IMR-90 (cell line): ENCODE results near the gene EPN1. TPM values are rescaled to one million over a fixed set of nuclear protein-coding genes. Genes with fewer than 3 reads are reported as not detected.

Experiments
- ATAC-seq: fragments of 200-7000 bp; cut with Tn5 transposase; 2 replicates; pipeline ENCODE4 v1.9.1; 2020; ENCODE audit warnings: low read depth, mild to moderate bottlenecking, moderate library complexity
- BruUV-seq: library from RNA; stranded (reverse); fragments of 400-500 nt; replicated peaks from 2 replicates; lab custom pipeline; 2021; lab: Mats Ljungman, UMichigan
- CTCF ChIA-PET: fragments of 300-600 bp; formaldehyde crosslinking; extraction: SDS; loops from one replicate; lab custom pipeline; 2021; ENCODE audit warnings: antibody characterized with exemption; lab: Yijun Ruan, JAX
- POLR2A ChIA-PET: fragments of 300-600 bp; sonication (Branson Sonifier 250); formaldehyde crosslinking; loops from one replicate; lab custom pipeline; 2022; ENCODE audit warnings: antibody characterized with exemption; ENCODE audit not compliant: unreplicated experiment; lab: Charles Lee
- DNase-seq: peaks from one replicate; pipeline ENCODE4 v3.0.0; 2013
- H2AFZ ChIP-seq: replicated peaks from 2 replicates; pipeline ENCODE3; 2013; ENCODE audit warnings: low read length, mild to moderate bottlenecking; ENCODE audit not compliant: poor library complexity
- H2AK5ac ChIP-seq: 2 replicates; pipeline ENCODE4 v1.6.1; 2013; ENCODE audit warnings: low read depth, low read length, inconsistent platforms
- H2AK9ac ChIP-seq: replicated peaks from 2 replicates; pipeline ENCODE3; 2013; ENCODE audit warnings: mild to moderate bottlenecking, low read depth, low read length, moderate library complexity; ENCODE audit not compliant: poor library complexity
- H2BK120ac ChIP-seq: 2 replicates; pipeline ENCODE4 v1.6.1; 2013; ENCODE audit warnings: low read depth, low read length, inconsistent platforms
- H2BK15ac ChIP-seq: 3 replicates; pipeline ENCODE4 v1.6.1; 2013; ENCODE audit warnings: low read depth, low read length, inconsistent platforms
- H2BK20ac ChIP-seq: 2 replicates; pipeline ENCODE4 v1.6.1; 2013; ENCODE audit warnings: low read depth, mild to moderate bottlenecking, inconsistent platforms, low read length, moderate library complexity
- H2BK5ac ChIP-seq: 2 replicates; pipeline ENCODE4 v1.6.1; 2013; ENCODE audit warnings: mild to moderate bottlenecking, low read depth, low read length, inconsistent platforms; ENCODE audit not compliant: poor library complexity, severe bottlenecking
- H3K14ac ChIP-seq: replicated peaks from 2 replicates; pipeline ENCODE4 v1.6.1; 2013; ENCODE audit warnings: low read depth, low read length, inconsistent platforms
- H3K18ac ChIP-seq: 2 replicates; pipeline ENCODE4 v1.6.1; 2013; ENCODE audit warnings: low read depth, low read length, control low read depth
- H3K23ac ChIP-seq: 2 replicates; pipeline ENCODE4 v1.6.1; 2013; ENCODE audit warnings: low read depth, low read length, inconsistent platforms
- H3K27ac ChIP-seq: 2 replicates; pipeline ENCODE4 v1.5.1; 2013; ENCODE audit warnings: mild to moderate bottlenecking, control low read depth, low read length; ENCODE audit not compliant: insufficient read depth
- H3K27me3 ChIP-seq: 2 replicates; pipeline ENCODE4 v1.6.1; 2013; ENCODE audit warnings: low read length; ENCODE audit not compliant: control insufficient read depth, insufficient read depth
- H3K36me3 ChIP-seq: 2 replicates; pipeline ENCODE4 v1.6.1; 2013; ENCODE audit warnings: low read length, mixed read lengths; ENCODE audit not compliant: control insufficient read depth, insufficient read depth
- H3K4ac ChIP-seq: 2 replicates; pipeline ENCODE4 v1.6.1; 2013; ENCODE audit warnings: low read depth, low read length, inconsistent platforms
- H3K4me1 ChIP-seq: 2 replicates; pipeline ENCODE4 v1.6.1; 2013; ENCODE audit warnings: low read length, mixed read lengths; ENCODE audit not compliant: control insufficient read depth, insufficient read depth
- H3K4me2 ChIP-seq: 2 replicates; pipeline ENCODE4 v1.6.1; 2013; ENCODE audit warnings: low read depth, mild to moderate bottlenecking, control low read depth, low read length, moderate library complexity
- H3K4me3 ChIP-seq: 2 replicates; pipeline ENCODE4 v1.5.1; 2013; ENCODE audit warnings: low read depth, mild to moderate bottlenecking, control low read depth, low read length, moderate library complexity; ENCODE audit not compliant: insufficient read depth
- H3K56ac ChIP-seq: 2 replicates; pipeline ENCODE4 v1.6.1; 2013; ENCODE audit warnings: low read length, inconsistent platforms; ENCODE audit not compliant: insufficient read depth; ENCODE audit errors: extremely low read depth
- H3K79me1 ChIP-seq, 2 experiments: 2 replicates each; pipeline ENCODE4 v1.6.1; 2013; ENCODE audit warnings: low read length in 2 of 2, inconsistent platforms in 1 of 2, low read depth in 1 of 2
- H3K9ac ChIP-seq: 2 replicates; pipeline ENCODE4 v1.6.1; 2013; ENCODE audit warnings: low read depth, low read length, control low read depth
- H3K9me1 ChIP-seq: 2 replicates; pipeline ENCODE4 v1.6.1; 2013; ENCODE audit warnings: low read length, inconsistent platforms; ENCODE audit not compliant: insufficient read depth
- H3K9me3 ChIP-seq: 2 replicates; pipeline ENCODE4 v1.6.1; 2013; ENCODE audit warnings: low read length; ENCODE audit not compliant: control insufficient read depth, insufficient read depth
- H4K20me1 ChIP-seq: 2 replicates; pipeline ENCODE4 v1.6.1; 2013; ENCODE audit warnings: low read length, inconsistent platforms; ENCODE audit not compliant: insufficient read depth
- H4K5ac ChIP-seq: 2 replicates; pipeline ENCODE4 v1.6.1; 2013; ENCODE audit warnings: mild to moderate bottlenecking, low read depth, low read length, control low read depth
- H4K8ac ChIP-seq, 2 experiments: 2 replicates each; pipeline ENCODE4 v1.6.1; 2013; ENCODE audit warnings: low read depth in 2 of 2, low read length in 2 of 2, control low read depth in 1 of 2, inconsistent platforms in 1 of 2
- H4K91ac ChIP-seq: 2 replicates; pipeline ENCODE4 v1.6.1; 2013; ENCODE audit warnings: low read depth, low read length, inconsistent platforms; ENCODE audit not compliant: insufficient read depth
- POLR2A ChIP-seq: IDR thresholded peaks from 2 replicates; pipeline ENCODE4 v1.6.1; 2012; ENCODE audit warnings: mild to moderate bottlenecking, low read depth, low read length
- RAD21 ChIP-seq: IDR thresholded peaks from 2 replicates; pipeline ENCODE4 v1.6.1; 2012; ENCODE audit warnings: low read length, improper control_type of control experiment
- RFX5 ChIP-seq: IDR thresholded peaks from 2 replicates; pipeline ENCODE4 v1.8.0; 2012; ENCODE audit warnings: low read depth, mild to moderate bottlenecking, low read length, moderate library complexity
- WGBS, 2 experiments: methylation state at CpG; one replicate each; pipeline versions ENCODE4 v1.1.5 to v1.1.7; 2013; ENCODE audit warnings: missing lambda C conversion rate in 2 of 2; ENCODE audit not compliant: insufficient read length in 1 of 2; ENCODE audit errors: extremely low coverage in 2 of 2; 5-methylcytosine and 5-hydroxymethylcytosine counted together
- dilution Hi-C: fragments of 300-500 bp; cut with HindIII; formaldehyde crosslinking; loops from one replicate; pipeline ENCODE4 v1.14.3; 2018; ENCODE audit warnings: low sequenced_read_pairs; ENCODE audit not compliant: unreplicated experiment
- in situ Hi-C: fragments of 300-500 bp; cut with MboI; formaldehyde crosslinking; loops from 3 replicates; pipeline ENCODE4 v1.14.3; 2019; ENCODE audit warnings: low sequenced_read_pairs, inconsistent platforms, mixed read lengths
- intact Hi-C: fragments of 100-400 bp; cut with micrococcal nuclease; formaldehyde crosslinking; loops from 2 replicates; pipeline ENCODE4 v1.10.0; 2022
- polyA plus RNA-seq, 3 experiments: library from polyadenylated mRNA; depleted of rRNA; stranded (reverse); fragments of >200 nt; gene quantifications; 2 replicates each; pipeline ENCODE4 v1.2.3, GENCODE V29; 2012; ENCODE audit warnings: low replicate concordance in 1 of 3
- total RNA-seq: library from RNA; depleted of rRNA; stranded (reverse); fragments of >200 nt; gene quantifications from 2 replicates; pipeline ENCODE4 v1.2.3, GENCODE V29; 2012
- TF ChIP-seq, protein P1 (sequence below): fragments of 150-350 bp; IDR thresholded peaks from 2 replicates; pipeline ENCODE4 v1.6.1; 2016; ENCODE audit warnings: low read depth, mild to moderate bottlenecking, low read length, moderate library complexity, borderline replicate concordance

EPN1 gene
- total and polyA plus RNA-seq, 2 of the 4 experiments (the other 2 are of a cell fraction), result 19.0 to 122 TPM

DNA sequence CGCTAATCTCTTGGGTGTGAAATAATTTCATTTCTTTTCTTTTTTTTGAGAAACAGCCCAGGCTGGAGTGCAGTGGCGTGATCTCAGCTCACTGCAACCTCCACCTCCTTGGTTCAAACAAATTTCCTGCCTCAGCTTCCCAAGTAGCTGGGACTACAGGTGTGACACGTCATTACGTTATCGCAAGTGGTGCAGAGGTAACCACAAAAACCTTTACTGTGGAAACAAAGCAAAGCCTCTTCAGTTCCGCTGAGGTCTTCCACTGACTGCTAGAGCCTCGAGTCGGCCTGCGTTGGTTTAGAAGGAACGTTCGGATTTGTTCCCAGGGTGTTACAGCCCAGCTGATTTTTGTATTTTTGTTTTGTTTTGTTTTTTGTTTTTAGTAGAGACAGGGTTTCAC lies 48.7 kb upstream of the EPN1 start:
- Histone ChIP-seq H3K36me3 (peaks cover 6% of the 10 kb centered on the region; the same call in 1 of the 2 replicates), H3K4ac (no peak overlapping the region), H3K14ac (no peak overlapping the region), H3K27ac (no peak overlapping the region), H3K27me3 (no peaks in the 10 kb centered on the region), H3K18ac (no peak overlapping the region), H3K9me3 (no peaks in the 10 kb centered on the region), H3K23ac (no peak overlapping the region), H3K9me1 (no peaks in the 10 kb centered on the region), H2AK9ac (no peak overlapping the region), H2BK5ac (no peak overlapping the region), H3K4me2 (no peak overlapping the region), H3K56ac (no peak overlapping the region), H3K9ac (no peak overlapping the region), H4K20me1 (no peaks in the 10 kb centered on the region; the same call in 1 of the 2 replicates), H2BK120ac (no peak overlapping the region), H2AK5ac (no peak overlapping the region), H4K91ac (no peak overlapping the region), H2AFZ (no peak overlapping the region), H4K8ac (no peak overlapping the region), H4K5ac (no peak overlapping the region), H2BK20ac (no peak overlapping the region), H2BK15ac (no peak overlapping the region), H3K79me1 (peaks cover 7 to 17% of the 10 kb centered on the region in 2 experiments), H3K4me1 (no peaks in the 10 kb centered on the region), H3K4me3 (no peak overlapping the region)
- DNase-seq (no peak), ATAC-seq (no peak)
- ChIA-PET CTCF (no interaction called here), POLR2A (interaction anchor here (0.7 kb wide), 1 partner anchor 28 kb away, joined by 3 read pairs; the partner anchor contains the start of gene U2AF2)
- intact Hi-C loops, result no loop called here
- dilution Hi-C loops, result no loop called here
- in situ Hi-C loops, result loop anchor here (25.0 kb wide), 2 partner anchors 339 to 514 kb away; partner anchors contain the start of genes BRSK1, HSPBP1 and PPP1R12C
- WGBS, 2 experiments, result 80% methylated on average over 3 of the region's 11 CpGs; no CpG with 5 or more reads in 1 of the 2 experiments
- TF ChIP-seq RFX5 (no peak), POLR2A (no peak), RAD21 (no peak)
- TF ChIP-seq, protein P1, sequence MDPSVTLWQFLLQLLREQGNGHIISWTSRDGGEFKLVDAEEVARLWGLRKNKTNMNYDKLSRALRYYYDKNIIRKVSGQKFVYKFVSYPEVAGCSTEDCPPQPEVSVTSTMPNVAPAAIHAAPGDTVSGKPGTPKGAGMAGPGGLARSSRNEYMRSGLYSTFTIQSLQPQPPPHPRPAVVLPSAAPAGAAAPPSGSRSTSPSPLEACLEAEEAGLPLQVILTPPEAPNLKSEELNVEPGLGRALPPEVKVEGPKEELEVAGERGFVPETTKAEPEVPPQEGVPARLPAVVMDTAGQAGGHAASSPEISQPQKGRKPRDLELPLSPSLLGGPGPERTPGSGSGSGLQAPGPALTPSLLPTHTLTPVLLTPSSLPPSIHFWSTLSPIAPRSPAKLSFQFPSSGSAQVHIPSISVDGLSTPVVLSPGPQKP, result no peak
- BruUV-seq, result no TSS peak
